Limb (tissue), 2 donors: ENCODE measurements around the gene PTTG1IP.

Source experiments
- DNase-seq, 2 donors: peaks; one replicate each; pipeline ENCODE4 v3.0.0-alpha.2; 2016; ENCODE audit errors: extremely low spot score in 2 of 2

The PTTG1IP gene

GRCh38 chr21:44802396-44803153 lies 70.9 kb downstream of the PTTG1IP start:
- no peak for DNase-seq

GRCh38 chr21:44801468-44802395 lies 71.8 kb downstream of the PTTG1IP start, which contains the start of gene UBE2G2:
UBE2G2 (minus strand) TSS chr21:44801820; CDS start chr21:44801748, 72 bp downstream.
- DNase-seq, result peak; percentile 78 to 94

- no peak for DNase-seq
These were observed 72.5 kb downstream of the PTTG1IP start for GRCh38 chr21:44800971-44801467.

- no peak for DNase-seq
These were observed 73.4 kb downstream of the PTTG1IP start for GRCh38 chr21:44800103-44800502.

- DNase-seq, result no peak
These were observed 73.8 kb downstream of the PTTG1IP start for GRCh38 chr21:44799646-44800045.
